Measurements from ENCODE around the gene KLHL13.

DNA sequence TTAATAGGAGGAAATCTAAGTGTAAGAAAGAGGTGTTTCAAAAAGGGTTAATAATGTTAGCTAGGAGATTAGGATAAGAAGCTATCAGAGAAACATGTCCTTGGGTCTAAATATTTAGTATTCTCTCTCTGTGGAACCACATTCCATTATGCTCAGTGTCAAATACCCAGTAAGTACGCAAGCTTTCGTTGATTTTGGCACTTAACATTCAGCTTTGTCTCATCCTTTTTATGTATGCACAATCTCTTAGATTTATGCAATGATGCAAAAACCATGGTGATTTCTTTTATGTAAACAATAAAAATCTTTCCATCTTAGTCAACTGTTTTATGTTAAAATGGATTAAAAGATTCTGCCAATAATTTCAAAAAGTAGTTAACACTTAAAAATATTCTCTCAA is 129.2 kb downstream of the KLHL13 start:
- TF ChIP-seq GATA1 (IDR thresholded peaks at IDR 0.05; ENCODE audit: low read depth, low read length) (no peak), POLR2A (IDR thresholded peaks at IDR 0.05; ENCODE audit: low read length) (no peak)

Measured in erythroblast (primary cell).